OCI-LY3 (cell line): ENCODE measurements around the gene IL21R.

Source experiments
- H2AFZ ChIP-seq: fragments of 200-600, 300-600 bp; shearing (Covaris generic); 2 replicates; pipeline ENCODE4 v1.6.0; 2014; ENCODE audit warnings: antibody characterized with exemption, low read depth, low read length
- H3K27ac ChIP-seq: fragments of 200-600, 300-600 bp; sonication (generic); 2 replicates; pipeline ENCODE4 v1.5.1; 2014; ENCODE audit warnings: mild to moderate bottlenecking, low read length, moderate library complexity, mixed read lengths
- H3K27me3 ChIP-seq: fragments of 200-600, 300-600 bp; sonication (generic); 2 replicates; pipeline ENCODE4 v1.6.1; 2014; ENCODE audit warnings: low read depth, low read length, mixed read lengths
- H3K36me3 ChIP-seq: fragments of 200-600, 300-600 bp; sonication (generic); replicated peaks from 2 replicates; pipeline ENCODE3; 2014; ENCODE audit warnings: low read depth, low read length, mixed read lengths
- H3K4me1 ChIP-seq: fragments of 300-600, 200-600 bp; sonication (generic); 2 replicates; pipeline ENCODE4 v1.6.1; 2014; ENCODE audit warnings: low read length, mixed read lengths
- H3K4me2 ChIP-seq: fragments of 200-600, 300-600 bp; sonication (generic); 2 replicates; pipeline ENCODE4 v1.6.1; 2014; ENCODE audit warnings: low read length, mixed read lengths
- H3K4me3 ChIP-seq: fragments of 300-600, 200-600 bp; sonication (generic); 2 replicates; pipeline ENCODE4 v1.5.1; 2014; ENCODE audit warnings: antibody characterized with exemption, mild to moderate bottlenecking, low read length, moderate library complexity
- H3K79me2 ChIP-seq: fragments of 300-600, 200-600 bp; shearing (Covaris generic); 2 replicates; pipeline ENCODE4 v1.6.1; 2014; ENCODE audit warnings: mild to moderate bottlenecking, low read length, mixed read lengths
- H3K9ac ChIP-seq: fragments of 300-600, 200-600 bp; shearing (Covaris generic); 2 replicates; pipeline ENCODE4 v1.6.0; 2014; ENCODE audit warnings: mild to moderate bottlenecking, low read length, moderate library complexity
- H3K9me3 ChIP-seq: fragments of 200-600, 300-600 bp; shearing (Covaris generic); 2 replicates; pipeline ENCODE4 v1.6.1; 2014; ENCODE audit warnings: low read length, mixed read lengths; ENCODE audit not compliant: insufficient read depth
- H4K20me1 ChIP-seq: fragments of 200-600, 300-600 bp; sonication (generic); 2 replicates; pipeline ENCODE4 v1.6.1; 2016; ENCODE audit warnings: low read length, mixed read lengths; ENCODE audit not compliant: insufficient read depth
- CTCF ChIP-seq: fragments of 200-600, 300-600 bp; sonication (generic); IDR thresholded peaks from 2 replicates; pipeline ENCODE4 v1.5.1; 2014; ENCODE audit warnings: antibody characterized with exemption, low read length, low read depth
- EZH2phosphoT487 ChIP-seq: fragments of 200-600 bp; shearing (Covaris generic); IDR thresholded peaks from 2 replicates; pipeline ENCODE4 v1.6.1; 2018; ENCODE audit warnings: antibody characterized with exemption, mixed run types, low read depth

IL21R gene

GRCh38 chr16:27436921-27437650 is 35.1 kb downstream of the IL21R start:
- Histone ChIP-seq H3K27ac (no peak overlapping the region), H3K4me2 (no peak overlapping the region), H3K79me2 (peaks cover 93% of the 10 kb centered on the region), H4K20me1 (peaks cover 85% of the 10 kb centered on the region), H3K4me1 (peaks cover 5% of the 10 kb centered on the region), H3K36me3 (peaks cover 82% of the 10 kb centered on the region), H3K27me3 (no peaks in the 10 kb centered on the region), H2AFZ (no peak overlapping the region), H3K9me3 (no peaks in the 10 kb centered on the region), H3K4me3 (no peak overlapping the region), H3K9ac (no peak overlapping the region)
- TF ChIP-seq EZH2phosphoT487 (no peak), CTCF (no peak)

GRCh38 chr16:27437946-27438345 is 36.0 kb downstream of the IL21R start:
- Histone ChIP-seq H3K27me3 (no peaks in the 10 kb centered on the region), H3K4me2 (no peak overlapping the region), H3K9me3 (no peaks in the 10 kb centered on the region), H4K20me1 (peaks cover 80% of the 10 kb centered on the region), H3K27ac (no peak overlapping the region), H3K4me1 (no peaks in the 10 kb centered on the region), H2AFZ (no peak overlapping the region), H3K9ac (no peak overlapping the region), H3K4me3 (no peak overlapping the region), H3K79me2 (peaks cover 88% of the 10 kb centered on the region), H3K36me3 (peaks cover 80% of the 10 kb centered on the region)
- TF ChIP-seq CTCF = no peak
- TF ChIP-seq EZH2phosphoT487 = no peak

GRCh38 chr16:27439271-27440018 is 37.5 kb downstream of the IL21R start:
- no peak overlapping the region for H3K9ac ChIP-seq
- no peaks in the 10 kb centered on the region for H3K9me3 ChIP-seq
- no peak overlapping the region for H3K27ac ChIP-seq
- peaks cover 76% of the 10 kb centered on the region for H4K20me1 ChIP-seq
- no peak overlapping the region for H3K4me2 ChIP-seq
- H3K4me1 ChIP-seq = no peaks in the 10 kb centered on the region
- no peaks in the 10 kb centered on the region for H3K27me3 ChIP-seq
- TF ChIP-seq EZH2phosphoT487 = no peak
- no peak for TF ChIP-seq CTCF
- no peak overlapping the region for H2AFZ ChIP-seq
- no peak overlapping the region for H3K4me3 ChIP-seq
- peaks cover 82% of the 10 kb centered on the region for H3K36me3 ChIP-seq
- H3K79me2 ChIP-seq = peaks cover 85% of the 10 kb centered on the region

GRCh38 chr16:27441276-27441675 is 39.3 kb downstream of the IL21R start:
- TF ChIP-seq EZH2phosphoT487 = no peak
- TF ChIP-seq CTCF = no peak
- Histone ChIP-seq H3K9ac (no peak overlapping the region), H3K9me3 (no peaks in the 10 kb centered on the region), H3K27ac (no peak overlapping the region; the same call in 1 of the 2 replicates), H3K4me3 (no peak overlapping the region), H3K4me1 (peaks cover 15% of the 10 kb centered on the region), H3K79me2 (peaks cover 70% of the 10 kb centered on the region), H3K36me3 (peaks cover 88% of the 10 kb centered on the region), H3K4me2 (no peak overlapping the region), H4K20me1 (peaks cover 74% of the 10 kb centered on the region), H2AFZ (no peak overlapping the region), H3K27me3 (no peaks in the 10 kb centered on the region)
